NCI-H2081 treated with DMSO at 0.1 percent for 48 hours (cell line): Measurements from ENCODE around the gene BACE2.

Experiments
- DNase-seq: peaks from one replicate; lab custom pipeline; 2025; lab: John Stamatoyannopoulos, UW

BACE2 gene

DNA sequence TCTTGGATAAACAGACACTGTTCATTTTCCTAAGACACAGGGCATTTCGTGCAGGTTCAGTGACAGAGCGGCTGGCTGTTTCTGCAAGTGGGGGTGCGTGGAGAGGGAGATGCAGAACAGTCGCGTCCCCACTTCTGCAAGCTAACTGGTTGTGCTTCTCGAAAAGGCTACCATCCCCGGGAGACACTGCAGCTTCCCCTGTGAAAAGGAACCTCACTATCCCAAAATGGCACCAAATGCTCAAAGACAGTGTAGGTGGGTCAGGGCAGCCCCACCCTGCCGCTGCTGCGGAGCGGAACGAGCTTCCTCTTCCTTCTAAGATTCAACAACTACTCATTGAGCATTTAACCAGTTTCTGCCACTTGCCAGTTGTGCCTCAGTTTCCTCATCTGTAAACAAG, 19.2 kb upstream of the BACE2 start:
- no peak for DNase-seq

DNA sequence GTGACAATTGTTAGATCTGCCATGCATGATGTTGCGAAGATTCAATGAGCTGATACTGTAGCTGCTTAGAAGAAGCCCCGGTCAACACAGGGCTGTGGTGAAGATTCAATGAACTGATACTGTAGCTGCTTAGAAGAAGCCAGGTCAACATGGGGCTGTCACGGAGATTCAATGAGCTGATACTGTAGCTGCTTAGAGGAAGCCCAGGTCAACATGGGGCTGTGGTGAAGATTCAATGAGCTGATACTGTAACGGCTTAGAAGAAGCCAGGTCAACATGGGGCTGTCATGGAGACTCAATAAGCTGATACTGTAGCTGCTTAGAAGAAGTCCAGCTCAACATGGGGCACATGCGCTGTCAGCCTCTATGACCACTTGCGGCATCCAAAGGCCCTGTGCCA, 18.8 kb upstream of the BACE2 start:
- no peak for DNase-seq

DNA sequence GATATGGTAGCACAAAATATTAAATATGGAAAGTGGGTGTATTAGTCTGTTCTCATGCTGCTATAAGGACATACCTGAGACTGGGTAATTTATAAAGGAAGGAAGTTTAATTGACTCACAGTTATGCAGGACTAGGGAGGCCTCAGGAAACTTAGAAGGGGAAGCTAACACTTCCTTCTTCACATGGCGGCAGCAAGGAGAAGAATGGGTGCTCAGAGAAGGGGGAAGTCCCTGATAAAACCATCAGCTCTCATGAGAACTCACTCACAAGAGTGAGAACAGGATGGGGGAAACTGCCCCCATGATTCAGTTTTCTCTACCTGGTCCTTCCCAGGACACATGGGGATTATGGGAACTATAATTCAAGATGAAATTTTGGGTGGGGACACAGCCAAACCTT, 15.8 kb upstream of the BACE2 start:
- no peak for DNase-seq

DNA sequence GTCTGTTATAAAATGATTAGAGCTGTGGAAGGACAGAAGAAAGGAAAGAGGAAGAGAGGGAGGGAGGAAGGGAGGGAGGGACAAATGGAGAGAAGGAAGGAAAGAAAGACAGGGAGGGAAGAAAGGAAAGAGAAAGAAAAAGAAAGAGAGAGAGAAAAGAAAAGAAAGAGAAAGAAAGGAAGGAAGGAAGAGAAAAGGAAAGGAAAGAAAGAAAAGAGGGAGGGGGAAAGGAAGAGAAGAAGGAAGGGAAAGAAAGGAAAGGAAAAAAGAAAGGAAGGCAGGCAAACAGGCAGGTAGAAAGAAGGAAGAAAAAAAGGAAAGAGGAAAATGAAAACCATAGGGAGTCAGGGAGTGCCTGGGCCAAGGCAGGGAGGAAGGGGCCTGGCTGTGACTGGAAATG, 14.5 kb upstream of the BACE2 start:
- no peak for DNase-seq

DNA sequence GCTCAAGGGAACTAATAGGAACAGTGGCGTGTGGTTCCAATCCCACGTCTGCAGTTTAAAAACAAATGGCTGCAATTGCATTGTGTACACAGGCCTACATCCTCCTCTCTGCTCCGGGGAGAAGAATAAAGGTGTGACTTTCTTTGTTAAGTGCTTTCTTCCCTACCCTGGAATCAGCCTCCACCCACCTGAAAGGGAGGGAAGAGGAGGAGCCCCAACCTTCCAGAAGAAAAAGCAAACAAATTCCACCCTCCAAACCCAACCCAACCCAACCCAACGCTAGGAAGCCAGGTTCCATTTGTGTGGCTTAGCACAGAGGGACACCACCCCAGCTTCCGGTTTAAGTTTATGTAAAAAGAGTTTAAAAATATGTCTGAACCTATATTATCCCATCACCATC, 11.8 kb upstream of the BACE2 start:
- DNase-seq: no peak

DNA sequence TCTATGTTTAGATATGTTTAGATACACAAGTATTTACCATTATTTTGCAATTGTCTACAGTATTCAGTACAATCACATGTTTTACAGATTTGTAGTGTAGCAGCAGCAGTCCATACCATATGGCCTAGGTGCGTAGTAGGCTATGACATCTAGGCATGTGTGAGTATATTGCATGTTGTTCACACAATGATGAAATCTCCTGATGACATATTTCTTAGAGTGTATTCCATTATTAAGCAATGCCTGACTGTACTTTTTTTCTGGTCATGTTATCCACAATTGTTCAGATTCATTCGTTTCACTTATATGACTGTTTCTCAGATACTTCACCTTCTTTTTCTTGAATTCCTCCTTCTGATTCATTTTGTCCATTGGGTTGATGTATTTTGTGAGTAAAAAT, 9.9 kb upstream of the BACE2 start:
- DNase-seq: no peak

DNA sequence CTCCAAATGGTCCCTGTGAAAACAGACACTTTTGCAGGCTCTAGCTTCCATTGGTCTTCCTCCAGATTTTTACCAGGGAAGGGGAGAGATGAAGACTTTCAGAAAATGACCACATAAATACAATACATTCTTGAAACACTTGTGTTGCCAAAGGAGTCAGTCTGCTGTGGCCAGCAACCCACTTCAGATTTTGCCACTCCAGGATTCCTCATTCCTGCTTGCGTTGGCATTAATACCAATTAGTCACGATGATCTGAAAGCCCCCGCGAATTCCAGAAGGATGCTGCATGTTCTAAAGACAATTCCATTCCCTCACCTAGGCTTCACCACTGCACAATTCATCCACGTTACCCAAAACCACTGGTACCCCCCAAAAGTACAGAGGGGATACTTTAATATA, 7.9 kb upstream of the BACE2 start:
- DNase-seq: no peak

DNA sequence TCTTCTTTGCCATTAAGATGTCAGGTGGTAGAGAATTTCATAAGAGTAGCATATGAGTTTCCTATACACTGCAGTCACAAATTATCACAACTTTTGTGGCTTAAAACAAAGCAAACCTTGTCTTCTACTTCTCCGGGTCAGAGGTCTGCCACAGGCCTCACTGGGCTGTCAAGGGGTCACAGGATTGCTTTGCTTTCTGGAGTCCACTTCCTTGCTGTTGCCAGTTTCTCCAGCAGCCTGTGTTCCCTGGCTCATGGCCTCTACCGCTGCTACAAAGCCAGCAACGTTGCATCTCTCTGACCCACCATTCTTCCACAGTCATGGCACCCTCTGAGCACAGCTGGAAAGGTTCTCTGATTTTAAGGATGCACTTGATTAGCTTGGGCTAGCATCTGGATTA, 6.5 kb upstream of the BACE2 start:
- DNase-seq: no peak

DNA sequence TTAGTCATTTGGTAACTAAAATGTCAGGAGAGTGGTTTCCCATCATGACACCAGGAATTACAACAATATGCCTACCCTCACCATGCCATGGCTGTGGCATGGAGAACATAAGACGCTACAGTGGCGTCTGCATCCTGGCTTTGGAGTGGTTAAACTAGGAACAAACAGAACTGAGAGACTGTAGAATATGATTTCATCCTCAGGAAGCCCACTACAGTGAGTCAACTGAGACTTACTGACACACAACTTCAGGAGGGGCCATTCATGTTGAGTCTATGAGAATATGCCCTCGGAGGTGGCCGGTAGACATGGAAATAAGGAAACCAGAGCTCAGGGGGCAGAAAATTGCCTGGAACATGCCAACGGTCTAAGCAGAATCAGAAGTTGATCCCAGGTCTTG, 5.9 kb upstream of the BACE2 start:
- no peak for DNase-seq

DNA sequence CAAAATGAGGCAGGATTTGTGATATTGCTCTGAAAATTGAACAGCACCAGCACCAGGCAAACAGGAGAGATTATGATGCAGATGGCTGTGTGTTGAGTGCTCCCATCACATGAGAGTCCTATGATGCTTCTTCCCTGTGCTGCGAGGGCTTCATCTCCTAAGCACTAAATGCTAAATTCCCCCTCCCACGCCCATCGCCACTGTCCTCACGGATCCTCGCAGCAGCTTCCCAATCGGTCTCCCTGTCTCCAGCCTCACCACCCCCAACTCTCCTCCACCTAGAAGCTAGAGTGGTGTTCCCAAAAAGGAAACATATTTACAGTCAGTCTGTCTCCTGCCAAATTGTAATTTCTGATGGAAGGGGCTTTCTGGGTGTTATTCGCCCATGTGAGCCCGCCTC, 4.9 kb upstream of the BACE2 start:
- no peak for DNase-seq

DNA sequence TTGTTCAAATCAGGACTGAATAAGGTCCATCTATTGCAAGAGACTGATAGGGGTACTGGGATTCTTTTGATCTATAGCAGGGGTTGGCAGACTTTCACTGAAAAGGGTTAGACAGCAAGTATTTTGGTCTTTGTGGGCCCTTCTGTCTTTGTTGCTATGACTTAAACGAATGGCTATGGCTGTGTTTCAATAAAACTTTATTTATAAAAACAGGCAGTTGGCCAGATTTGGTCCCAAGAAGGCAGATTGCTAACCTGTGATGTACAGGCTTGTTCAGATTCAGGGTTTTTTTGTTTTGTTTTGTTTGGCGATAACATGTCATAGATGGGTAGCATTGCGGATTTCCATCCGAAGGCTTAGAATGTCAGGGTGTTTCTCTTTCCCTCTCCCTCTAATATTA, 3.9 kb upstream of the BACE2 start:
- no peak for DNase-seq

DNA sequence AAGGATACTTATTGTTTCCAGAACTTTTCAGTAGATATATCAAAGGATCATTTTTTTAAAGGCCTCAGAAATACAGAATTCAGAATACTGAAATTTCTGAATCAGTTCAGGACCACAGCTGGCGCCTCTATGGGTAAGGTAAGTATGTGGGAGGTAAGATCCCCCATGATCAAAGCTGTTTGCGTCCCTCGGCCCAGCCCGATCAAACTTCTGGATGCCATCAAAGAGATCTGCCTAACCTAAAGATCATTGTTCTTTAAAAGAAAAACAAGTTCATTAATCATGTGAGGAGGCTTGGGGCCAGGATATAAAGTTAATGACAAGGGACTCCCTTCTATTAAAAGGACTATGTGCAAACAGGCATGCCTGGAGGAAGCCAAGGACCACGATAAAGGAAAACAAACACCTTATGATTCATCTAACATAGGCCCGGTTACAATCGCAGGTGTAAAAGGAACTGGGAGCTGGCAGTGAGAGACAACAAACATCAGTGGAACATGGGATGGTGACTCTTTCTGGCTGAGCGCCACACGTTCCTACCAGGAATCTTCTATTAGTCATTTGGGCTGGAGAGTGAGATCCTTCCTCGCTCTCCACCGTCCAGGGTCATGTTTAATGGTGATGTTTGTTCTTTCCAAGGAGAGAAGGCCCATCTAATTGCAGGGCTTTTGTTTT, 2.8 kb upstream of the BACE2 start:
- DNase-seq: no peak

DNA sequence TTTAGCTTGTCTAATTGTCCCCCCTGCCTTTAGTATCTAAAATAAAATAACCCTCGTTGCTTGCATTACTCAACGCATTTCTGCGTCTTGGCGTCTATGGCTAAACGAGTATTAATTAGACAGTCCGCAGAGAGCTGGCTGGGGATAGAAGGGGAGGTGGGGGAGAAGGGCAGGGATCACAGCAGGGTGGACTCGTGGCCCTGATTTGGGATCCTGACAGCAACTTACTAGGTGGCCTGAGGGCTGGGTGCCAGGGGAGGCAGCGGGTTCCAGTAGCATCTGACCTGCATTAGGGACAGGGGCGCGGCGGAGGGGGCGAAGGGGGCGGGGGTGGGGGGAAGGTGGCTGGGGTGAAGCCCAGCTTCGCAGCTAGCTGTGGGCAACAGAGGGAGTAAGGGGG, 1.1 kb upstream of the BACE2 start:
- no peak for DNase-seq

DNA sequence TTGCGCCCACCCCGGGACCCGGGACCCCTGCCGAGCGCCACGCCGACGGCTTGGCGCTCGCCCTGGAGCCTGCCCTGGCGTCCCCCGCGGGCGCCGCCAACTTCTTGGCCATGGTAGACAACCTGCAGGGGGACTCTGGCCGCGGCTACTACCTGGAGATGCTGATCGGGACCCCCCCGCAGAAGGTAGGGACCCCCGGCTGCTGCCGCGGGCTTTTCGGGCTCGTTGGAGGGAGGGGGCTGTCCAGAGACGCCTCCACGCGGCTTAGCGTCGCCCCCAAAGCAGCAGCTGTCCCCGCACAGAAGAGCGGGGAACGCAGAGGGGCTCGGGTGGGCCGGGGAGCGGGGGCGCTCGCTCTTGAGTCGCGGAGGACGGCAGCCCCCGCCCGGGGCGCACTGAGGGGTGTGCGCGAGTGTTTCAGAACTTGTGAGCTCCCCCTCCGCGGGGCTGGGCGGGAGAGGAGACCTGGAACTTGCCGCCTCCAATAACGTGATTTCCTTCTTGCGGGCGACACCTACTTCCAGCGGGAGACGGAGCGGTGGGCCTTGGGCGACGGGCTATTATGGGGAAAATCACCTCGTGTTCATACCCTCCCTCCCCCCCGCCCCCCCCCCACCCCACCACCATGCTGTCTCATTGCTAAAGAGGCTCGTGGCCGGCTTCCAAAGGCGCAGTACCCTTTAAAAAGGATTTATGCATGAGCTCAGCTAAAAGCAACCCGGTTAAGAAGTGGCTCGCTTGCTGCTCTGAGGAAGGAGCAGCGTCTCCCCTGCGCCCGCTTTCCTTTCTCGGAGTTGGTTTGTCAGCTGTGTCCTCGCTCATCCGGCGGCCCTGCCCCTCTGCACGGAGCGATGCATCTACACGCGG, 664 bp downstream of the BACE2 start:
- no peak for DNase-seq

DNA sequence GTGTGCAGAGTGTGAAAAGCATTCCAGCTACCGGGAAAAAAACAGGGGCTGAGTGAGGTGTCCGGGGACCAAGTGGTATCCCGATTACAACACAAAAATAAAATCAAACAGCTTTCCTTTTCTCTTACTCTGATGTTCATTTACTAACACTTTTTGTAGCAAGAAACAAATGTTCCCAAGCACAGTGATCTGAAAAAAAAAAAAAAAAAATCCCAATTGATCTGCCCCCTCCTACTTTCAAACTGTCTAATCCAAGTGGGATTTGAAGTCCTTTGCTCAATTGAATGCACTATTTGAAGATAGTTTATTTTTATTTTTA, 1.3 kb downstream of the BACE2 start:
- no peak for DNase-seq

DNA sequence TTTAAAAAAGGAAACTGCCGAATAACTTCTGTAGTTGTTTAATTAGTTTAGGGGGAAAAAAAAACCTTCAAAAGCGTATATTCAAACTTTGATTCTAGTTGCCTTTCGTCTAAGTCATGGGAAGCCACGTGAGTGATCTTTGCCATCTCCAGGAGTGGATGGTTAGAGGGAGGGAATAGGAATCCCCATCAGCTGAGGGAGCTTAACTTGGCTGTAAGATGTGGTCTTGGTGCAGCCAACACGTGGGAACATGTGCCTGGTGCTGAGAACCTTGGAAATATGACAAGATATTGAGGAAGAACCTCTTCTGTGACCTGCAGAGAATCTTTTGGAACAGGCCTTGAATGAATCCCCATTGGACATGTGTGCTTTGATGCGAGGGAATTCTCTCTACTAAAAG, 1.7 kb downstream of the BACE2 start:
- no peak for DNase-seq

DNA sequence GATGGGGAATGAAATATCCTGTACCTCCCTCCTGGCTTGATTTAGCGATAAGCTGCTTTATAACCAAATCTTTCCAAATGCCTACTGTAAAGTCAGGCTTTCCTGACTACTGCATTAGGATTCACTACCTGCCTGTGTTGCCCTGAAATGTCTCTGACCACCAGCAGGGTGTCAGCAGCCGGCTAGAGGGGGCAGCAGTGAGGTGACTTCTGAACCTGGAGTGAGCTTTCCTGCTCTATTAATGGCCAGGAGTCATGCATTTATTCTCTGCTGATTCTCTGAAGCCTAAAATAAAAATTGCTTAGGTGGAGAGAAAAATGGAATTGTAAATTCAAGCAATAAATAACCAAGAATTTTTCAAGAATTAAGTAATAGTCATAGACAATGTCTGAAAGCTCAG, 2.5 kb downstream of the BACE2 start:
- DNase-seq: no peak

DNA sequence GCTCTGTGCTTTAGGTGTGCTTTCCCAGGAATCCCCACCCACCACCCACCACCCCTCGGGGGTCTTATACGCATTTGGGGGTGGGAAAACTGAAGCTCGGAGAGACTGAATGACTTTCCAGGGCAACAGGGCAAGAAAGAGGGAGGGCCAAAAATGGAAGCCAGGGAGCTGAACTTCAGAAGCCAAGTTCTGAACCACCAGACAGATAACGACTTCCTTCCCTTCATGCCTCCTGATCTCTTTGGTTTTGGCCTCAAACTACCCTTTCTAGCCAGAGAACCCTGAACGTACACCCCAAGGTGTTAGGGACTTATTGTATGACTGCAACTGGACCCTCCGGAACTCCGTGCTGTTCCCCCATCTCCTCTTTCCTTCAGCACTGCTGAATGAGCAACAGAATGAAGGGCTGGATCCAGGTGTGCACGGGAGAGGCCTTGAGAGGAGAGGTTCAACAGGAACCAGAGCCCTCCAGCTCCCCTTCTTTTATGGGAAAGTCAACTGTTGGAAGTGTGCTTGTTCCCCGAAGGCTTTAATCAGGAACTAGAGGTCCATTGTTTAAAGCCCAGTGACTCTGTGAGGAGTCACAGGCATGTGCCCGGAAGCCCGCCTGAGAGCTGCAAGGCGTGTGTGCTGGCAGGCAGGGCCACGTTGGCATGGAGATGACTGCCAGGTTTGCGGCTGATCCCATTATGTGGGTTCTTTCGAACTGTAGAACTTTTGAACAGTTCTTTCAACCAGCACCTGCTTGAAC, 3.1 kb downstream of the BACE2 start:
- no peak for DNase-seq

DNA sequence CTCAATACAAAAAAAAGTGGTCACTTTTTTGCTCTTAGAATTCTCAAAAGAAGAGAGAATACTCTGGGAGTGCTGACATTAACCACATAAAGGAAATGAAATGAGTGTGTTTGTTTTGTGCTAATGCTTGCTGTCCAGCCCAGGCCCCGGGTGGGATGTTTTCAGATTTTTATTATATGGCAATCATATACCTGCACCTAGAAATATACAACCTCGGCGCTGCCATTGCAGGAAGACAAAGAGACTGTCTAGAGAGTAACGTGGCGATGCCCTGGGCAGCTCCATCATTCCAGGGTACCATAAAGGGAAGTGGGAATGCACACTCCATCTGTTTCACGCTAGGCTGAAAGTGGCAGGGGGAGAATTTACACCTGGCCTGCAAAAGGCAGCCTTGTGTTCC, 7.1 kb downstream of the BACE2 start:
- DNase-seq: no peak

DNA sequence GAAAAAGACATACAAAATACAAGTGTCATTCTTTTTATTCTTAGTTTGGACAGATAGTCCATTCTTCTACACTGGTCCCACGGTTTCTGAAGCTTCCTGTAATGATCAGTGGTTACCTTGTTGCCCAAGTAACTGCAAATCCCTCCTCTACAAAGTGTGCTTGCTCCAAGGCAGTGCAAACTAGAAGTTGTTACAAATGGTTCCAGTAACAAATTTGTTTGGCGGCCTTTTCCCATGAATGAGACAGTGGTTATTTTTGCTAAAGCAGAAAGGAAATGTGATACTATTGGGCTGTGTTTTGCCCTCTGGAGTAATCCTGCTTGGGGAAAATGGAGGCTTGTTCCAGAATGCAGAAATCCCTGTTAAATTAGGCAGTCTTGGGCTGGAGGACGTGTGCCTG, 8.9 kb downstream of the BACE2 start:
- no peak for DNase-seq

DNA sequence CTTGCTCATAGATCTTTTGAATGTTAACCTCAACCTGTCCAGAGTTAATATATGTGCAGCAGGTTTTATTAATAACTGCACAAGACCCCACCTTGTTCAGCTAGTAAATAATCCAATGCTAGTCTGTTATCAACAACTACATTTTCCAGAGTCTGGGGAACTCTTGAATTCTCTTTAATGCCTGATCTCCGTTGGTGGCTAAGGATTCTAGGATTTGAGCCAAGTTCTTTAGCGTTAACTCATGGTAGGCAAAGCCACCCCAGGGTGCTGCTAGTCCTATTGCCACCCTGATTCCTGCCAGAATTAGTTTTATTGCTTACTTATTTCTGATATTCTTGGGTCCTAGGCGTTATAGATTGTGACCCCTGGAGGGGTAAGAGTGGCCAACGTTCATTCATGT, 12.8 kb downstream of the BACE2 start:
- DNase-seq: no peak

DNA sequence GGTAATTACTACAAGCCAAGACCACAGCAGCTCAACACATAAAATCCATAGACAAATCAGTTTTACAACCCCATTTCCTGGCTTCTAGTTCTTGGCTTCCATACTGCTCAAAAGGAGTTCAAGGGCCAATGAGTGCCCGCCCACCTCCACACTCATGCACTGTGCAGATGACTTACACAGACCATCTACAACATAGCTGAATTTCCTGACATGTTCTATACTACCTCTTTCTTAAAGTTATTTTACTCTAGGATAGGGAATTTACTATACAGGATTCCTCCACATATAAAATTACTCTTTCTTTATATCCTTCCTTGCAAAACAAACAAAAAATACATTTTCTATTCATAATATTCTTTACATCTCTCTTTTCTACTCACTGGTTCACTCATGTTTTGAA, 14.6 kb downstream of the BACE2 start:
- no peak for DNase-seq

DNA sequence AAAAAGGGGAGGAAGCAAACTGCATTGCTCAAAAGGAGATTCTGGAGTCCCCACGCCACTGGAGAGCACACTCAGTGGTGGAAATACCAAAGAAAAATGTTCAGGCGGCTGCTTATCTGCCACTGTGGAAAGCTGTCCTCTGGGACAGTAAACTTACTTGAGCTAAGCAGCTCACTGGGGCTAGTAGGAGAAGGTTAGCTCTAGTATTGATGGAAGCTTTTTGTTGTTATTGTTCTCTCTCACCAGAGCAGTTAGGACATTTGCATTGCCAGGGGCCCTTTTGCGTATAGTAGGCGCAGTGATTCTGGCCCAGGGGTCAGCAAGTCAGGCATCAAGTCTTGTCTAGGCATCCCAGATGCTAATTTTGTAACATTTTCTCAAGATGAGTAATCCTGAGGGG, 15.6 kb downstream of the BACE2 start:
- no peak for DNase-seq
